Nephron progenitor cell (in vitro differentiated cells): ENCODE results near the gene TMEM131L.

ENCODE experiments used
- DNase-seq: peaks from one replicate; pipeline ENCODE4 v3.0.0; 2021
- H3K27ac Mint-ChIP-seq: 2 replicates; pipeline ENCODE4 v1.8.0; 2021; ENCODE audit warnings: mild to moderate bottlenecking, moderate library complexity, mixed read lengths
- H3K27me3 Mint-ChIP-seq: 2 replicates; pipeline ENCODE4 v1.8.0; 2021; ENCODE audit warnings: mild to moderate bottlenecking, low read depth, mixed read lengths; ENCODE audit not compliant: poor library complexity
- H3K36me3 Mint-ChIP-seq: 2 replicates; pipeline ENCODE4 v1.8.0; 2021; ENCODE audit warnings: low read depth, mixed read lengths
- H3K4me1 Mint-ChIP-seq: 2 replicates; pipeline ENCODE4 v1.8.0; 2021; ENCODE audit warnings: mixed read lengths
- H3K4me3 Mint-ChIP-seq: 2 replicates; pipeline ENCODE4 v1.8.0; 2021; ENCODE audit warnings: mild to moderate bottlenecking, moderate library complexity, mixed read lengths
- H3K9me3 Mint-ChIP-seq: 2 replicates; pipeline ENCODE4 v1.8.0; 2021; ENCODE audit warnings: mild to moderate bottlenecking, moderate library complexity, mixed read lengths
- CTCF ChIP-seq: fragments of 200-600 bp; sonication (generic); IDR thresholded peaks from 2 replicates; pipeline ENCODE4 v1.5.0; 2021; ENCODE audit warnings: antibody characterized with exemption

The TMEM131L gene

GRCh38 chr4:153514001-153514526, 47.9 kb downstream of the TMEM131L start:
- Mint-ChIP-seq H3K4me3 (no peak overlapping the region), H3K4me1 (peaks cover 51% of the 10 kb centered on the region), H3K27ac (peak overlapping the region; percentile 68), H3K9me3 (no peaks in the 10 kb centered on the region), H3K36me3 (peaks cover 29% of the 10 kb centered on the region), H3K27me3 (peaks cover 13% of the 10 kb centered on the region)
- DNase-seq: no peak
- no peak for TF ChIP-seq CTCF

- Mint-ChIP-seq H3K4me3 (no peak overlapping the region), H3K36me3 (peaks cover 22% of the 10 kb centered on the region), H3K4me1 (peaks cover 53% of the 10 kb centered on the region), H3K27ac (no peak overlapping the region), H3K9me3 (no peaks in the 10 kb centered on the region), H3K27me3 (peaks cover 9% of the 10 kb centered on the region)
- TF ChIP-seq CTCF: no peak
- no peak for DNase-seq
These were observed 48.7 kb downstream of the TMEM131L start for GRCh38 chr4:153514688-153515426.

GRCh38 chr4:153517159-153517558, 51.0 kb downstream of the TMEM131L start:
- no peak for TF ChIP-seq CTCF
- Mint-ChIP-seq H3K9me3 (peaks cover 6% of the 10 kb centered on the region), H3K4me3 (no peak overlapping the region), H3K27me3 (peaks cover 6% of the 10 kb centered on the region), H3K36me3 (peaks cover 12% of the 10 kb centered on the region), H3K27ac (no peak overlapping the region), H3K4me1 (peaks cover 63% of the 10 kb centered on the region)
- no peak for DNase-seq

GRCh38 chr4:153518001-153518400, 51.8 kb downstream of the TMEM131L start:
- TF ChIP-seq CTCF: no peak
- Mint-ChIP-seq H3K27me3 (peaks cover 3% of the 10 kb centered on the region), H3K36me3 (peaks cover 19% of the 10 kb centered on the region), H3K9me3 (peaks cover 6% of the 10 kb centered on the region), H3K4me3 (no peak overlapping the region), H3K4me1 (peaks cover 55% of the 10 kb centered on the region), H3K27ac (no peak overlapping the region)
- no peak for DNase-seq

- H3K27me3 Mint-ChIP-seq: peaks cover 3% of the 10 kb centered on the region
- peaks cover 19% of the 10 kb centered on the region for H3K36me3 Mint-ChIP-seq
- no peak overlapping the region for H3K4me3 Mint-ChIP-seq
- H3K27ac Mint-ChIP-seq: peak overlapping the region; percentile 20
- H3K9me3 Mint-ChIP-seq: peaks cover 6% of the 10 kb centered on the region
- DNase-seq: no peak
- H3K4me1 Mint-ChIP-seq: peaks cover 55% of the 10 kb centered on the region
- TF ChIP-seq CTCF: no peak
These were observed 52.7 kb downstream of the TMEM131L start for GRCh38 chr4:153518637-153519389.
